Stimulated activated CD8-positive, alpha-beta memory T cell treated with anti-CD3 and anti-CD28 coated beads, Interleukin-4, amount 100 ng/mL, for 1 hour (primary cell): Measurements from ENCODE around the gene SDSL.

ENCODE experiments used
- DNase-seq, 2 donors: peaks; one replicate each; pipeline ENCODE4 v3.0.0-alpha.2; 2020; ENCODE audit warnings: low read depth in 2 of 2, low spot score in 1 of 2

Gene SDSL

GRCh38 chr12:113418213-113418879, 3.8 kb upstream of the SDSL start:
- DNase-seq = no peak

DNA sequence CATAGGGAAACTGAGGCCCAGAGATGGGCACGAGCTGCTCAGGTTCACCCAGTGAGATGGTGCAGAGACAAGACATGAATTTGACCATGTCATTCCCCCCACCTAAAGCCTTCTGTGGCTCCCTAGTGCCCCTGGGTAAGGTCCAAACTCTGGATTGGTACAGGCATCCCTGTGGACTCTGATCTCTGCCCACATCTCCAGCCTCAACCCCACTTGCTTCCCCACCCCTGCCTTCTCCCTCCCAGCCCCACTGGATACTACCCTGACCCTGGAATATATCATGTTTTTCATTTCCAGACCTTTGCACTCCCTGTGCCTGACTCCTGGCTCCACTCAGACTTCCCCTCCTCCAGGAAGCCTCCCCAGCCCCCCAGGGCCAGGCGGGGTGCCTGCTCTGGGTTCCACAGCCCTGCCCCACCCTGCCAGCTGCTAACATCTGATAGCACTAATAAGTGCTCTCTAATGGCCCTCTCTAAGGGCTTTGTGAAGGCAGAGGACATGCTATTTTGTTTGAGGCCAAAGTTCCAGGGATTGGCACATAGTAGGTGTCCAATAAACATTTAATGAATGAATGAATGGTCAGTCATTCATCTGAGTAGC, 1.1 kb upstream of the SDSL start:
- DNase-seq = no peak

DNA sequence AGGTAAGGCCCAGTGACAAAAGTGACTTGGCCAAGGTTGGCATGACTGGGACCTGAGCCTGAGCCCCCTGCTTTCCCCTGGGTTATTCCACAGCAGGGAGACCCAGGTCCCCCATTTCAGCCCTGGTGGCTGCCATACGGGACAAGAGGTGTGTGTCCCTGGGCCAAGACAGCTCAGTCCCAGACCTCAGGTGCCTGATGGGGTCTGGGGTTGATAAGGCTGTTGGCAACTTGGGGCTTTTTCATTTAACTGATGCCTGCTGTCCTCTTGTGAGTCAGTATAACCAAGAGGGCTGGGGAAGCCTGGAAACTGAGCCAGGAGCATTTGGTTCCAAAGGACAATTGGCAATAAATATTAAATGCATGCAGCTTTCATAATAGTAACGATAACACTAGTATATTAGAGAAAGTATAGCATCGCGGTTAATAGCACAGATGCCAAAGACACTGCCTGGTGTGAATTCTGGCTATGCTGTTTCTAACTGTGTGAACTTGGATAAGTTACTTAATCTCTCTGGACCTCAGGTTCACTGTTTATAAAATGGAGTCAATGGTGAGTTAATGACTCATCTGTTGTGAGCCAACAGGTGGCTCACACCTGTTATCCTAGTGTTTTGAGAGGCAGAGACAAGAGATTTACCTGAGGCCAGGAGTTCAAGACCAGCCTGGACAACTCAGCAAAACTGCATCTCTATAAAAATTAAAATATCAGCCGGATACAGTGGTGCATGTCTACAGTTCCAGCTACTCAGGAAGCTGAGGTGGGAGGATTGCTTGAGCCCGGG, 898 bp downstream of the SDSL start:
- DNase-seq = no peak

DNA sequence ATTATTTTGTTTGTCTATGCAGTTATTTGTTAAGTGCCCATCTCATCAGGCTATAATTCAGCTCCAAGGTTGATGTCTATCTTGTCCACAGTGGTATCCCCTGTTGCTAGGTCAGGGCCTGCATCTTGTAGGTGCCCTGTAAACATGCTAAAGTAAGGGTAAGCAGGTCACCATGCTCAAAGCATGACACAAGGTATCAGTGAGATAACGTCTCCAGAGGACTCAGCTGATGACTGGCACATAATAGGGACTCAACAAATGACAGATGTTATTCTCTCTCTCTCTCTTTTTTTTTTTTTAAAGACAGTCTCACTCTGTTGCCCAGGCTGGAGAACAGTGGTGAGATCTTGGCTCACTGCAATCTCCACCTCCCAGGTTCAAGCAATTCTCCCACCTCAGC, 2.3 kb downstream of the SDSL start:
- no peak for DNase-seq

DNA sequence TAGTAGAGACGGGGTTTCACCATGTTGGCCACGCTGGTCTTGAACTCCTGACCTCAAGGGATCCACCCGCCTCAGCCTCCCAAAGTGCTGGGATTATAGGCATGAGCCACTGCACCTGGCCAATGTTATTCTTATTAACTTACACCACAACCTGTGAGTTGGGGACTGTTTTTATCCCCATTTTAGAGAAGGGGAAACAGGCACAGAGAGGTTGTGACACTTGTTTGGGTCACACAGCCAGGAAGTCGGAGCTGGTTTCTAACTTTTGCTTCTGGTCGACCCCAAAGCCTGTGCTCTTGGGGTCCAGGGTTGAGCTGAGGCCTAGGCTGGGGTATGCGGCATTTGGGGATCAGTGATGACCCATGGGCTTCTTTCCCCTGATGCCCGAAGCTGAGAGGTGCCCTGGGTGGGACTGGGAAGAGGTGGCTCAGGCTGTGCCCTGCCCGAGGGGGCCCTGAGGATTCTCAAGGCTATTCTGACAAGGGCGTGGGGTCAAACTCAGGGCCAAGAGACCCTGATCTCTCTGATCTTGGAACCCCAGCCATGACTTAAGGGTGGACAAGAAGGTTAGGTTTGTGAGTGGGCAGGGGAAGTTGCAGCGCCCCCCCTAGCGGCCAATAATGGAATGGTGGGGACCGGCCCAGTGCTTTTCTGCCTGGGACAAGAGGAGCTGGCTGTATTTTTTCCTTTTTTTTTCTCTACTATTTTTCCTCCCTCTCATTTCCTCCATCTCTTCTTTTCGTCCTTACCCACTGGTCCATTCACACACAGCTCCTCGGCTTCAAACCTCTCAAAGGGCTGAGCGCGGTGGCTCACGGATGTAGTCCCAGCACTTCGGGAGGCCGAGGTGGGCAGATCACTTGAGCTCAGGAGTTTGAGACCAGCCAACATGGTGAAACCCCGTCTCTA, 3.0 kb downstream of the SDSL start:
- peak in 1 of 2 donors; percentile 14 for DNase-seq

GRCh38 chr12:113425960-113426453, 3.8 kb downstream of the SDSL start:
- no peak for DNase-seq

GRCh38 chr12:113427882-113428281, 5.7 kb downstream of the SDSL start:
- DNase-seq = no peak

GRCh38 chr12:113428482-113428881, 6.3 kb downstream of the SDSL start:
- no peak for DNase-seq

- DNase-seq = no peak
Measured at GRCh38 chr12:113432986-113433385, 10.8 kb downstream of the SDSL start.

DNA sequence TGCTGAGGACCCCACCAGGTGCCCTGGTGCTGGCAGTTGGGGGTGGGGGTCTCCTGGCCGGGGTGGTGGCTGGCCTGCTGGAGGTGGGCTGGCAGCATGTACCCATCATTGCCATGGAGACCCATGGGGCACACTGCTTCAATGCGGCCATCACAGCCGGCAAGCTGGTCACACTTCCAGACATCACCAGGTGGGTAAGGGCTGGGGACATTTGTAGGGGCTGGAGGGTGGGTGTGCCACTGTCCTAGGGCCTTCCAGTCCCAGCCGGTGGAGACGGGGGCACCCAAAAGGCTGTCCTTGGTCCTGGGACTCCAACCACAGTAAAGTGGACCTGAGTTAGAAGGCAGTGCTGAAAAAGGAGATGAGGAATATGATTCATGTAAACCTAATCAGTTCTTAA, 13.2 kb downstream of the SDSL start:
- no peak for DNase-seq

DNA sequence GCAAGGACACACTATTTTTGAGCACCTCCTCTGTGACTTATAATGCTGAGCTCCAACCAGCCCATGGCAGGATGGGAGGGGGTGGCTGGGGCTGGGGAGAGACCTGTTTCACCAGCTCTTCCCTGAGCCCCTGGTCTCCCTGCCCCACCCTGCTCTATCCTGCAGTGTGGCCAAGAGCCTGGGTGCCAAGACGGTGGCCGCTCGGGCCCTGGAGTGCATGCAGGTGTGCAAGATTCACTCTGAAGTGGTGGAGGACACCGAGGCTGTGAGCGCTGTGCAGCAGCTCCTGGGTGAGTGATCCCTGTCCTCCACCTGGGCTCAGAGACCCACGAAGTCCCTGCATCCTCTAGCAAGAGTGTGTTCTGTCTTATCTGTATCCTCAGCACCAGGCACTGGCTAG, 14.4 kb downstream of the SDSL start:
- no peak for DNase-seq

DNA sequence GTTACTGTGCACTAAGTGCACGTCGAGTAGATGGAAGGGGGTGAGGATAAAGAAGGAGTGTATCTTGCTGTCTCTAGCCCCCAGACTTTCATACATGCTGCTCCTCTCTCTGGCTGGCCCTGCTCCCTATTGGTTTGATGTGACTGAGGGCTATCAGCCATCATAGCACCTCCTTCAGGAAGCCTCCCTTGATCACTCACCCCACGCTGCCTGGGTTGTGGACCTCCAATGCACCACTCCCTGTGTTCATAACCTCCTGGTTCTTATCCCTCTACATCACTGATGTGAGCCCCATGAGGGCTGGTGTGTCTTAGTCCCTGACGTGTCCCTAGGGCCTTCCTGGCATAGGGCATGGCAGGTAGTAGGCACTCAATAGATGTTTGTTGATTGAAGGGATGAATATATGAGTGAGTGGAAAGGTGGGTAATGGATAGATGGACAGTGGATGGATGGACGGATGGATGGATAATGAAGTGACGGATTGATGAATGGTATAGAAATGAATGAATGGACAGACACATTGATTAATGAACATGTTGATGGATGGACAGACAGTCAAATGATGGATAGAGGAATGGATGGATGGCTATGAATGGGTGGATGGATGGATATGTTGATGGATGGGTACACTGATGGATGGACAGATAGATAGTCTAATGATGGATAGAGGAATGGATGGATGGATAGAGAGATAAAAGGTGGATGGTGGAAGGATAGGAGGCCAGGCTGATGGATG, 15.0 kb downstream of the SDSL start:
- no peak for DNase-seq

- no peak for DNase-seq
Measured at GRCh38 chr12:113437729-113438100, 15.5 kb downstream of the SDSL start.

DNA sequence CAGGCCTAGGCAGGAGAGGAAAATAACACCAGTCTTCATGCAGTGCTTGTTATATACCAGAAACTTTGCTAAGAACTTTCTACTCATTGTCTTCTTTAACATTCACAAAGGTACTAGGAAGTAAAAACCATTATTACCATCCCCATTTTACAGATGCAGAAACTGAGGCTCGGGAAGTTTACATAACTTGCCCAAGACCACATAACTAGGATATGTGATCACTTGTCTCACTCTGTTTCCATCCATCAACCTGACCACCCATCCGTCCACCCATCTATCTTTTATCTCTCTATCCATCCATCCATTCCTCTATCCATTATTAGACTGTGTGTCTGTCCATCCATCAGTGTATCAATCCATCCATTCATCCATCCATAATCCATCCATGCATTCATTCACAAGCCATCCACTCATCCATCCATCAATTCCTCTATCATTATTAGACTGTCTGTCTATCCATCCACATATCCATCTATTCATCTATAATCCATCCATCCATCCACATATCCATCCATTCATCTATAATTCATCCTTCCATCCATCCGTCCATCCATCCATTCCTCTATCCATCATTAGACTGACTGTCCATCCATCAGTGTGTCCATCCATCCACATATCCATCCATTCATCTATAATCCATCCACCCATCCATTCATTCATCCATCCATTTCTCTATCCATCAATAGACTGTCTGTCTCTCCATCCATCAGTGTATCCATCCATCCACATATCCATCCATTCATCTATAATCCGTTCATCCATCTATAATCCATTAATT, 16.5 kb downstream of the SDSL start:
- no peak for DNase-seq

DNA sequence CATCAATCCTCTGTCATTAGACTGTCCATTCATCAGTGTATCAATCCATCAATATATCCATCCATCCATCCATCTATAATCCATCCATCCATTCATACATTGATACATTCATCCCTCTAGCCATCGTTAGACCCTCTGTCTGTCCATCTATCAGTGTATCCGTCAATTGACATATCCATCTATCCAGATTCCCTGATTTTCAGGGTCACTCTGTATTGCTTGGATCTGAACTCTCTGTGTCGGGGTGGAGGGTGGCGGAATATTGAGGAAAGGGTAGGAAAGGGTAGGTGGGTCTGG, 17.1 kb downstream of the SDSL start:
- no peak for DNase-seq

DNA sequence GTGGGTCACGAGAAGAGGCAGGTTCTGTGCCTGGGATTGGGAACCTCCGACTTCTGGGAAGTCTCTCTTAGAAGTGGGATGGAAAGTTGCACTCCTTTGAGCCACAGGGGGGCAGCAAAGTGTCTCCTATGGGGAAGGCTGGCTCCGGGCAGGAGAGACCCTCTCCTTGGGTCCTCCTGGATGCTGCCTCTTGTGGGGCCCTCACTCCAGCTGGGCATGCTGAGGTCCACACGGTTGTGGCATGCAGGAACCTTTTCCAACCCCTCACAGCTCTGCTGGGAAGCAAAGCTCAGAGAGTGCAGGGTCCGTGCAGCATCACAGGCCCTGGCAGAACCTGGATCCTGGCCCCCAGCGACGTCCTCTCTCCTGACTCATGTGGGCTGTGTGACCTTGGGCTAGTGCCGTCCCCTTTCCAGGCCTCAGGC, 17.4 kb downstream of the SDSL start:
- no peak for DNase-seq

DNA sequence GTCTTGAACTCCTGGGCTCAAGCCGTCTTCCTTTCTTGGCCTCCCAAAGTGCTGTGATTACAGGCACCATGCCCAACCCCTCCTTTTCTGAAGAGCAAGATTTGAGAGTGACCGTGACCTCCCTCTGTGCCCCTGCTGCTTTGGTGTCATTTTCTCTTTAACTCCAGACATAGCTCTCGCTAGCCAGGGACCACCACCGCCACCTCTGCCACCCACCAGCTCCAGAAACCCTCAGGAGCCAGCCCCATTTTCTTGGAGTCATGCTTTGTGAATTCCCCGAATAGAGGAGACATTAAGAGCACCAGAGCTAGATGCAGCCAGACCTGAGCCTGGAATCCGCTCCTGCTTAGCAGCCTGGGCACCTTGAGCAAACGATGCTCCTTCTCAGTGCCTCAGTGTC, 18.2 kb downstream of the SDSL start:
- DNase-seq = no peak

DNA sequence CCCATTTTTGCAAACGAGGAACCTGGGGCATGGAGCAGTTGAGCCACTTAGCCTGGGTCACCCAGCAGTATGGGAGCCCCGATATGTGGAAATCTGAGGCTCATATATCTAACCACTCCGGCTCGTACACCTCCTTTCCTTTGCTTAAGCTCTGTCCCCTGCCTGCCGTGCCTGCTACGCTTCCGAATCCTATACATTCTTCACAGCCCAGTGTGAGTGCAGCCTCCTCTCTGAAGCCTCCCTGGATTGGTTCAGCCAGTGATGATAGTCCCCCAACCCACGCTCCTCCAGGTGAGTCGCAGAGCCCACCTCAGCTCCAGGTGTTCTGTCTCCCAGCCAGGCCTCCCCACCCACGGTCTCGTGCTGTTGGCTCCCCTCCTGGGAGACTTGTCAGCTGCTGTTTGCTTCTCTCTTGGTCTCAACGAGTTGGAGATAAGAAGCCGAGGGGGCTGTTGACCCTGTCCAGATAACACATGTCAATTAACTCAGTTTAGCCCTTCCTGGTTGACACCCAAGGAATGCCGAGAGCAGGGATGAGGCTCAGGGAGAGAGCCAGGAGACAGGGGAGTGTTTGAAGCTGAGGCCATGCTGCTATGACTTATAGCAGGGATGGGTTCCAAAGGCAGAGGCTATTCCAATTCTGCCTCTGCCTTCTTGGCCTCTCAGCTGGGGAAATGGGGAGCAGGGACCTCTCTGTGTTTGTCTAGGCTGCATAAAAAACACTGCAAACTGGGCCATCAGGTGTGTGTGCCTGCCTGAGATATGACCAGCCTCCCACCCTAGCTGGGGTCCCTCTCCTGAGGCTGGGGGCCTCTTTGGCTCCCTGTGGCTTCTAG, 19.0 kb downstream of the SDSL start:
- DNase-seq = no peak

DNA sequence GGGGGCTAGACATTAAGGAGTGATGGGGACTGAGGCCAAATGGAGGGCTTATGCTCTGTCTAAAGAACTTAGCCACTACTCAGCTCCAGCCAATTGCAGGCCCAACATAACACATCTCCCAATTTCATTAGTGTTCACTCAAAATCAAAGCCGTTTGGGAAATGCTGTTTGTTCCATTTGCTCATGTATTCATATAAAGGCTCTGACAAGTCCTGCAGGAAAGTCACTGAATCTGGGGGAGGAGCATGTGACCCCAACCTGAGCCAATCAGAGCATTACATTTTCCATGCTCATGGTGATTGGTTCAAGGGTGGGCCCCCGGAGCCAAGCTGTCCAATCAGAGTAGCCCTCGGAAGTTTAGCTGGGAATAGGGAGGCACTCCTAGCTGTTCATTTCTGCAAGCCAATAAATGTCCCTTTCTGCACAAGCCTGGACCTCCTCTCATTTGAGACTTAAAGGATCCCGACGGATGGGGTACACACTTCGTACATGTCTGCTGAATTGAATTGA, 20.9 kb downstream of the SDSL start:
- DNase-seq = no peak
